Activated CD4-positive, alpha-beta T cell treated with anti-CD3 and anti-CD28 coated beads, Interleukin-2, amount 10 ng/mL, durations not matched to agents 24 days and 14 days (primary cell): ENCODE results near the gene IQSEC3. TPM values are rescaled to one million over a fixed set of nuclear protein-coding genes. Genes with fewer than 3 reads are reported as not detected.

Experiments used
- DNase-seq: peaks from one replicate; pipeline ENCODE4 v3.0.0; 2022
- H3K27ac Mint-ChIP-seq: one replicate; pipeline ENCODE4 v1.8.0; 2022; ENCODE audit warnings: mild to moderate bottlenecking, mixed read lengths
- H3K27me3 Mint-ChIP-seq: one replicate; pipeline ENCODE4 v1.8.0; 2022; ENCODE audit warnings: mixed read lengths
- H3K36me3 Mint-ChIP-seq: one replicate; pipeline ENCODE4 v1.8.0; 2022; ENCODE audit warnings: low read depth, mild to moderate bottlenecking, mixed read lengths
- H3K4me1 Mint-ChIP-seq: one replicate; pipeline ENCODE4 v1.8.0; 2021; ENCODE audit warnings: mixed read lengths
- H3K4me3 Mint-ChIP-seq: one replicate; pipeline ENCODE4 v1.8.0; 2022; ENCODE audit warnings: mild to moderate bottlenecking, moderate library complexity, mixed read lengths
- H3K9me3 Mint-ChIP-seq: one replicate; pipeline ENCODE4 v1.8.0; 2021; ENCODE audit warnings: mixed read lengths
- intact Hi-C: fragments of 100-400 bp; cut with micrococcal nuclease; formaldehyde crosslinking; loops from one replicate; pipeline ENCODE4 v1.15.1; 2023
- total RNA-seq: library from RNA; stranded (reverse); gene quantifications from 2 replicates; pipeline ENCODE4 v1.2.3, GENCODE V29; 2022

Gene IQSEC3
- total RNA-seq, 1 donor from 2014 or later, result 0.05 TPM

GRCh38 chr12:169528-170370 lies 103.2 kb downstream of the IQSEC3 start:
- DNase-seq, result no peak
- peaks cover 15% of the 10 kb centered on the region for H3K4me1 Mint-ChIP-seq
- intact Hi-C loops, result no loop called here
- no peaks in the 10 kb centered on the region for H3K36me3 Mint-ChIP-seq
- H3K27ac Mint-ChIP-seq, result no peak overlapping the region
- H3K4me3 Mint-ChIP-seq, result no peak overlapping the region
- no peaks in the 10 kb centered on the region for H3K9me3 Mint-ChIP-seq
- peaks cover 5% of the 10 kb centered on the region for H3K27me3 Mint-ChIP-seq

GRCh38 chr12:170371-171225 lies 104.0 kb downstream of the IQSEC3 start:
- Mint-ChIP-seq H3K9me3 (no peaks in the 10 kb centered on the region), H3K27ac (no peak overlapping the region)
- intact Hi-C loops, result no loop called here

DNA sequence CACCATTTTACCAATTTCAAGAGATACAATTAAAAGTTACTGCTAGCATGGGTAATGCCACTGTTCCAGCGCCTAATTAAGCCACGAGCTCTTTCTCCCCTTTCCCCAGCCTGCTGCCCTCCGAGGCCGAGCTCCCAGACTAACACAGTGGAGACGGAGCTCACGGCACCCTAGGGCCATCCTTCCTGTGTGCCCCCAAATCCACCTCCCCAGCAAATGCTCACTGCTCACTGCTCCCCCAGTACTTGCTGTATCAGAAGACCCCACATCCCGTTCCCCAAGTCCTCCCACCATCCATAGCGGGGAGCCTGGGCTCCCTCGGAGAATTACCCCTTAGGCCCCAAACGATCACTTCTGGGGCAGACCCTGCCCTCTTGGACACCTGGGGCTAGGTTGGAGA lies 104.7 kb downstream of the IQSEC3 start:
- Mint-ChIP-seq H3K4me3 (no peak overlapping the region), H3K4me1 (peaks cover 15% of the 10 kb centered on the region), H3K36me3 (no peaks in the 10 kb centered on the region), H3K27ac (no peak overlapping the region), H3K27me3 (peaks cover 5% of the 10 kb centered on the region), H3K9me3 (no peaks in the 10 kb centered on the region)
- no peak for DNase-seq
- intact Hi-C loops, result no loop called here

More at GRCh38 chr12:170371-171225, 104.0 kb downstream of the IQSEC3 start:
- peaks cover 5% of the 10 kb centered on the region for H3K27me3 Mint-ChIP-seq
- peaks cover 15% of the 10 kb centered on the region for H3K4me1 Mint-ChIP-seq
- H3K4me3 Mint-ChIP-seq, result no peak overlapping the region
- no peak for DNase-seq
- H3K36me3 Mint-ChIP-seq, result no peaks in the 10 kb centered on the region

DNA sequence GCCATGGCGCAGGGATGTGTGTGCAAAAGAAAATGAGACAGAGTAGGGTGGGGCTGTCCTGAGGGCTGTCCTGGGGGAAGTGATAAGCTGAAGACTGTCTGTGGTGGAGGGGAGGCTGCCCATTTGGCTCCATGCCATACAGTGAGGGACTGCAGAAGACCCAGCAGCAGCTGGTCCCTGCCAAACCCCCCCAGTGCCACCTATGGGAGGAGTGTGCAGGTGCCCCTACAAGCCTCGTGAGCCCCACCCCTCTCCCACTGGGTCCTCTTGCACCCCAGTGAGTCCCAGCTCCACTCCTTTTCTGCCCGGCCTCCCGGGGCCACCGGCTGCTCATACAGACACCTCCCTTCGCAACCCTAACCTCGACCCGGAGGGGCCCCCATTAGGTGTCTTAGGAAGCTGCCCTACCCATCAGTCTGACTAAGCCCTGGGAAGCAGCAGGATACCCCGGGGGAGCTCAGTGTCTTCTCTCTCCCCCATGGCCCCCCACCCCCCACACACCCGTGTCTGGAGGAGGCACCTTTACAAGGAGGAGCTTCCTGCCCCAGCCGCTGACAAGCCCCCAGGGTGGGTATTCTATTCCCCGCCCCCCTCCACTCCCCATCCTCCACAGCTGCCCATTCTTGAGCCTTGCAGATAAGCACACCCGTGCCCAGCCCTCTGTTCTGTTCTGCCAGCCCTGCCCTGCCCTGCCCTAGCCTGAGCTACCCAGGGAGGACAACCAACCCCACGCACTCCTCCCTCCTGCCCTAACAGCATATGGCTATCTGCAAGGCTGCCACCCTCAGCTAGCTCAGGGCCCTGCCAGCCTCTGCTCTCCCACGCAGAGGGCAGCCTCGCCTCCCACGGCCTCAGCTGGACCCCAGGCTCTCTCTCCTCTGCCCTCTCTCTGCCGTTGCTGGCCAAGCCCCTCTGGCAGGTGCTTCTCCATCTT lies 105.4 kb downstream of the IQSEC3 start:
- intact Hi-C loops, result no loop called here
- Mint-ChIP-seq H3K36me3 (no peaks in the 10 kb centered on the region), H3K4me1 (peaks cover 10% of the 10 kb centered on the region), H3K27me3 (peaks cover 5% of the 10 kb centered on the region), H3K9me3 (no peaks in the 10 kb centered on the region), H3K4me3 (no peak overlapping the region), H3K27ac (no peak overlapping the region)
- no peak for DNase-seq

DNA sequence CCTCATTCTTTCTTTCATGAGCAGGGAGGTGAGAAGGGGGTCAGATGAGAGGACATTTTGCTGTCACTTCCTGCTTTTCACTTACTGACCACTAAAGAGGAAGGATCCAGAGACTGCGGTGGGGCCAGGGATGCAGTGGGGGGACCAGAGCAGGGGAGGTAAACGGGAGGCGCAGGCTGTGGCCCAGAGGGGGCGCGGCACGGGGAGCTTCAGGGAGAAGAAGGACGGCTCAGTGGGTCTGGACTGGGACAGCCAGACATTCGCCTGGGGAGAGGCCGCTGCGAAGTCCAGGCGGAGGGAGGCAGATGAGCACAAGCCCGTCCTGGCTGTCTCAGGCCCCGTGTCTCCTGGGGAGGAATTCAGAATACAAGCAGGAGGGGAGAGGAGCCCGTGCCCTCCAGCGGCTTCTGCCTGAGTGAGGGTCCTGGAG lies 106.2 kb downstream of the IQSEC3 start:
- H3K9me3 Mint-ChIP-seq, result no peaks in the 10 kb centered on the region
- peaks cover 5% of the 10 kb centered on the region for H3K27me3 Mint-ChIP-seq
- intact Hi-C loops, result no loop called here
- no peak overlapping the region for H3K4me3 Mint-ChIP-seq
- no peak for DNase-seq
- no peak overlapping the region for H3K27ac Mint-ChIP-seq
- H3K4me1 Mint-ChIP-seq, result peaks cover 10% of the 10 kb centered on the region
- H3K36me3 Mint-ChIP-seq, result no peaks in the 10 kb centered on the region

GRCh38 chr12:174124-174523 lies 107.6 kb downstream of the IQSEC3 start:
- no peaks in the 10 kb centered on the region for H3K36me3 Mint-ChIP-seq
- no peaks in the 10 kb centered on the region for H3K9me3 Mint-ChIP-seq
- DNase-seq, result no peak
- no peak overlapping the region for H3K27ac Mint-ChIP-seq
- H3K4me3 Mint-ChIP-seq, result no peak overlapping the region
- H3K27me3 Mint-ChIP-seq, result peaks cover 5% of the 10 kb centered on the region
- H3K4me1 Mint-ChIP-seq, result peaks cover 4% of the 10 kb centered on the region
- intact Hi-C loops, result no loop called here

GRCh38 chr12:174596-174995 lies 108.0 kb downstream of the IQSEC3 start:
- no peaks in the 10 kb centered on the region for H3K36me3 Mint-ChIP-seq
- peaks cover 5% of the 10 kb centered on the region for H3K27me3 Mint-ChIP-seq
- H3K27ac Mint-ChIP-seq, result no peak overlapping the region
- DNase-seq, result no peak
- intact Hi-C loops, result no loop called here
- no peaks in the 10 kb centered on the region for H3K4me1 Mint-ChIP-seq
- no peaks in the 10 kb centered on the region for H3K9me3 Mint-ChIP-seq
- H3K4me3 Mint-ChIP-seq, result no peak overlapping the region

DNA sequence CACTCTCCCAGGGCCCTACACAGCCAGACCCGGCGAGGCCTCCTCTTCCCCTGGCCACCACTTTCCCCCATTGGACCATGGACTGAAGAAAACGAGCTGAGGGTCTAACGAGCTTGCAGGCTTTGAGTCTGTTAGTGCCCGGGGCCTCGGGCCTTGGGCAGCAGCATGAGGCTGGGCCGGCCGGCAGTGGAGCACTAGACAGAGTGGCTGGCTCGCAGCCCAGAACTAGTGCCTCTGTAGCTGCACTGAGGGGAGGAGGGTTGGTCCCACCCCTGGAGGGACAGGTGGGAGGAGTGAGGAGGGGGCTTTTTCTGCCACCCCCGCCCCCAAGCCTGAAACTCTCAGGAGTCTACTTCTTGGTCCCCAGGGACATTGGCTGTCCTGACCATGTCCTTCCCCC lies 108.7 kb downstream of the IQSEC3 start:
- Mint-ChIP-seq H3K4me3 (no peak overlapping the region), H3K4me1 (peaks cover 3% of the 10 kb centered on the region), H3K9me3 (no peaks in the 10 kb centered on the region), H3K36me3 (no peaks in the 10 kb centered on the region), H3K27me3 (peaks cover 5% of the 10 kb centered on the region), H3K27ac (no peak overlapping the region)
- DNase-seq, result no peak
- intact Hi-C loops, result no loop called here

GRCh38 chr12:175759-176158 lies 109.2 kb downstream of the IQSEC3 start:
- H3K27ac Mint-ChIP-seq, result no peak overlapping the region
- no peak overlapping the region for H3K4me3 Mint-ChIP-seq
- intact Hi-C loops, result no loop called here
- H3K9me3 Mint-ChIP-seq, result no peaks in the 10 kb centered on the region
- peaks cover 6% of the 10 kb centered on the region for H3K4me1 Mint-ChIP-seq
- H3K27me3 Mint-ChIP-seq, result peaks cover 5% of the 10 kb centered on the region
- no peaks in the 10 kb centered on the region for H3K36me3 Mint-ChIP-seq
- no peak for DNase-seq

DNA sequence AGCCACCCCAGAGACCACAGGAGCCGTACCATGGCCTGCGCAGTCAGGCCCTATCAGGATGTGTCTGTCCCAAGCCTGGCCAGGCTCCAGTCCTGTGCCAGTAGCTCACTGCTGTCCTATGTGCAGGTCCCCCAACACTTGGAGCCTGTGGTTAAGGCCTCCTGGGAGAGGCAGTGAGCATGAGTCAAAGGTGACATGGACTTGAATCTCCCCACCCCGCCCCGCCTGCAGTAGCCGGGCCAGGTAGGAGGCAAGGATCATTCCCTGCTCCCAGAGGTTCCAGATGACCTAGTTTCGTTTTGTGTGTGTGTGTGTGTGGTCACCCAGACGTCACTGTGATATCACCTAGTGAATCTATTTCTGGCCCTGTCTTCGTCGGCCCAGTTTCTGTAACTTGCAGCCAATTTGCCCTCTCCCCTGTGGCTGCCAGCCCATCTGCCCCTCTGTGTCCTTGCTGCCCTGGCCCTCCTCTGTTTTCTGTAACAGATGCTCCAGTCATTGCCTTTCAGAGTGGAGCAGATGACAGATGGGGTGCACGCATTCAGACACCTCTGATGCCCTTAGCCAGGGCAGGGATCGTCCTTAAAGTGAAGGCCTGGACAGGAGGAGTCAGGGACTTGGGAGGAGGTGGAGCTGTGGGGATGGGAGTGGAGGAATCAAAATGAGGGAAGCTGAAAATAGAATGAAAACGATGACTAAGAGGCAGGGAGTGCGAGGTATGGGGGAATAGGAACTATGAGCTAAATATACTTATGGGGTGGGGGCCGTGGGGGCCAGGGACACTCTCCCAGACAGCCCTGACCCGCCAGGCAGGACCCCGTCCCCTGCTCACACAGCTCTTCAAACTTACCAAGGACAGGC lies 110.0 kb downstream of the IQSEC3 start:
- Mint-ChIP-seq H3K36me3 (no peaks in the 10 kb centered on the region), H3K4me3 (no peak overlapping the region), H3K4me1 (peaks cover 6% of the 10 kb centered on the region), H3K27ac (no peak overlapping the region), H3K27me3 (peaks cover 3% of the 10 kb centered on the region), H3K9me3 (no peaks in the 10 kb centered on the region)
- DNase-seq, result no peak
- intact Hi-C loops, result no loop called here

GRCh38 chr12:177336-177979 lies 110.9 kb downstream of the IQSEC3 start:
- H3K27ac Mint-ChIP-seq, result no peak overlapping the region
- no peak overlapping the region for H3K4me3 Mint-ChIP-seq
- no peaks in the 10 kb centered on the region for H3K9me3 Mint-ChIP-seq
- peaks cover 6% of the 10 kb centered on the region for H3K4me1 Mint-ChIP-seq
- peaks cover 2% of the 10 kb centered on the region for H3K27me3 Mint-ChIP-seq
- intact Hi-C loops, result no loop called here
- H3K36me3 Mint-ChIP-seq, result no peaks in the 10 kb centered on the region
- DNase-seq, result no peak

DNA sequence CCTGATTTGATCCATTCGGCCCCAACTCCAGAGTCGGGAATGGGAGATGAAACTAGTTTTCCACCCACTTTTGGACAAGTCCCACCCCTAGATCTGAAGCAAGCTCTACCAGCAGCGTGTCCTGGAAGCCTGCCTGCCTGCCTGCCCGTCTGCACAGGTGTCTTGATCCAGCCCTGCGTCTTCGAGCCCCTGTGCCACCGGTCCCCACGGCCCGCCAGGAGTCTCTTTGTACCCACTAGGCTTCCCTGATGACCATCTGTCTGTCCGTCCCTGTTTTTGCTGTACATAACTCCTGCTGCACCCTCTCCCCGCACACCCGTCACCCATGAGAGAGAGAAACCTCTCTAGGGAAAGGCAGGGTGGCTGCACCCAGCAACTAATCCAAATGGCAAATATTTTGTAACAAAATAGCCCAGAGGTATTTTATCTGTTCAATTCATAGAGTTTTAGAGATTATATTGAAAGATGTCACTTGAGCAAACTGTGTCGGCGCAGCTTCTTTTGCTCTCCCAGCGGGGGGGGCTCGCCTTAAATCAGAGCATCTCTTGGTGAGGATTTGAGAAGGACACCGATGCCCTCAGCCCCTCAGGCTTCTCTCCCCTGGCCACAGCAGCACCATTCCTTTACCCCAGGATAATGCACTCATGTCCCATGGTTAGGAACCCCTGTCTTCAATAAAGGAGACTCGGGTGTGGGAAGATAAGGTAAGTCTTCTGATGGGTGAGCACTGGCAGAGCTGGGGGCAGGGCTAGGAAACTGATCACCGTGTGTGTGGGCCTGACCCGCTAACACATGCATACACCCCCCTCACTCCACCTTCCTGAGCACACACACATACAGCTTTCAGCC lies 111.6 kb downstream of the IQSEC3 start:
- Mint-ChIP-seq H3K9me3 (no peaks in the 10 kb centered on the region), H3K27me3 (no peaks in the 10 kb centered on the region)

More for the DNA sequence above, 111.6 kb downstream of the IQSEC3 start:
- Mint-ChIP-seq H3K4me3 (no peak overlapping the region), H3K36me3 (no peaks in the 10 kb centered on the region), H3K27ac (no peak overlapping the region), H3K4me1 (peaks cover 6% of the 10 kb centered on the region)
- no peak for DNase-seq
- intact Hi-C loops, result no loop called here
